Tibial nerve (tissue), 4 donors: Measurements from ENCODE around the gene HAL. TPM values are rescaled to one million over a fixed set of nuclear protein-coding genes. Genes with fewer than 3 reads are reported as not detected.

Experiments used
- DNase-seq, 2 donors: peaks; one replicate each; pipeline ENCODE4 v3.0.0-alpha.2; 2019; ENCODE audit warnings: low spot score in 2 of 2
- H3K27ac ChIP-seq, 4 donors: fragments of 200-600 bp; sonication (generic) in 3 of 4; one replicate each; pipeline ENCODE4 v1.5.1; 2017 to 2019; ENCODE audit warnings: mild to moderate bottlenecking in 1 of 4
- H3K27me3 ChIP-seq, 2 donors: fragments of 200-600 bp; sonication (generic) in 1 of 2; one replicate each; pipeline versions ENCODE4 v1.5.1 to v1.6.0; 2017 to 2019
- H3K36me3 ChIP-seq, 3 donors: fragments of 200-600 bp; sonication (generic); one replicate each; pipeline ENCODE4 v1.5.1; 2018 to 2019
- H3K4me1 ChIP-seq, 4 donors: fragments of 200-600 bp; sonication (generic) in 3 of 4; one replicate each; pipeline ENCODE4 v1.5.1; 2017 to 2019
- H3K4me3 ChIP-seq, 4 donors: fragments of 200-600 bp; sonication (generic) in 3 of 4; one replicate each; pipeline ENCODE4 v1.5.1; 2017 to 2019; ENCODE audit warnings: mild to moderate bottlenecking in 1 of 4, moderate library complexity in 1 of 4
- H3K9me3 ChIP-seq, 4 donors: fragments of 200-600 bp; sonication (generic) in 3 of 4; one replicate each; pipeline ENCODE4 v1.5.1; 2017 to 2019
- EP300 ChIP-seq, 2 donors: sonication (generic); formaldehyde crosslinking; IDR thresholded peaks; one replicate each; pipeline ENCODE4 v1.6.1; 2017; ENCODE audit warnings: antibody characterized with exemption in 2 of 2, mild to moderate bottlenecking in 1 of 2
- POLR2A ChIP-seq, 2 donors: fragments of 450-650 bp; IDR thresholded peaks; one replicate each; pipeline ENCODE4 v1.6.1; 2017; ENCODE audit warnings: antibody characterized with exemption in 2 of 2, mild to moderate bottlenecking in 2 of 2, moderate library complexity in 2 of 2
- WGBS, 2 donors: methylation state at CpG; one replicate each; pipeline ENCODE4 v1.1.5; 2018; 5-methylcytosine and 5-hydroxymethylcytosine counted together
- total RNA-seq, 4 donors: library from RNA; depleted of rRNA; stranded (reverse); fragments of >200 nt; gene quantifications; one replicate each; pipeline ENCODE4 v1.1.0, GENCODE V29; 2016
- TF ChIP-seq, protein P1 (sequence below), 5 experiments: fragments of 200-600 bp in 3 of 5; fragments of 450-650 bp in 2 of 5; sonication (generic) in 3 of 5; IDR thresholded peaks; one replicate each; pipeline ENCODE4 v1.5.1; 2016 to 2019; ENCODE audit warnings: antibody characterized with exemption in 5 of 5, mild to moderate bottlenecking in 3 of 5, moderate library complexity in 2 of 5

Gene HAL
- total RNA-seq, 4 donors from 2014 or later: 0.20 to 1.5 (median 0.32) TPM

GRCh38 chr12:95978351-95978750 is 17.8 kb downstream of the HAL start:
- no peak for DNase-seq
- no peaks in the 10 kb centered on the region for H3K9me3 ChIP-seq
- no peak overlapping the region for H3K4me3 ChIP-seq
- no peak overlapping the region for H3K27ac ChIP-seq
- H3K36me3 ChIP-seq: no peaks in the 10 kb centered on the region
- WGBS, 2 donors: 86 to 89% methylated on average over 5 of the region's 5 CpGs
- TF ChIP-seq POLR2A (IDR thresholded peaks at IDR 0.05): no peak
- TF ChIP-seq, protein P1, sequence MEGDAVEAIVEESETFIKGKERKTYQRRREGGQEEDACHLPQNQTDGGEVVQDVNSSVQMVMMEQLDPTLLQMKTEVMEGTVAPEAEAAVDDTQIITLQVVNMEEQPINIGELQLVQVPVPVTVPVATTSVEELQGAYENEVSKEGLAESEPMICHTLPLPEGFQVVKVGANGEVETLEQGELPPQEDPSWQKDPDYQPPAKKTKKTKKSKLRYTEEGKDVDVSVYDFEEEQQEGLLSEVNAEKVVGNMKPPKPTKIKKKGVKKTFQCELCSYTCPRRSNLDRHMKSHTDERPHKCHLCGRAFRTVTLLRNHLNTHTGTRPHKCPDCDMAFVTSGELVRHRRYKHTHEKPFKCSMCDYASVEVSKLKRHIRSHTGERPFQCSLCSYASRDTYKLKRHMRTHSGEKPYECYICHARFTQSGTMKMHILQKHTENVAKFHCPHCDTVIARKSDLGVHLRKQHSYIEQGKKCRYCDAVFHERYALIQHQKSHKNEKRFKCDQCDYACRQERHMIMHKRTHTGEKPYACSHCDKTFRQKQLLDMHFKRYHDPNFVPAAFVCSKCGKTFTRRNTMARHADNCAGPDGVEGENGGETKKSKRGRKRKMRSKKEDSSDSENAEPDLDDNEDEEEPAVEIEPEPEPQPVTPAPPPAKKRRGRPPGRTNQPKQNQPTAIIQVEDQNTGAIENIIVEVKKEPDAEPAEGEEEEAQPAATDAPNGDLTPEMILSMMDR (IDR thresholded peaks at IDR 0.05): no peak
- no peak for TF ChIP-seq EP300 (IDR thresholded peaks at IDR 0.05)
- no peaks in the 10 kb centered on the region for H3K27me3 ChIP-seq
- H3K4me1 ChIP-seq: no peaks in the 10 kb centered on the region

- TF ChIP-seq, protein P1 (IDR thresholded peaks at IDR 0.05): no peak
- no peak for TF ChIP-seq EP300 (IDR thresholded peaks at IDR 0.05)
- no peak for TF ChIP-seq POLR2A (IDR thresholded peaks at IDR 0.05)
Measured at GRCh38 chr12:95977764-95978305, 18.3 kb downstream of the HAL start.

GRCh38 chr12:95976416-95976832 is 19.7 kb downstream of the HAL start:
- Histone ChIP-seq H3K4me3 (no peak overlapping the region), H3K36me3 (no peaks in the 10 kb centered on the region), H3K27ac (no peak overlapping the region), H3K9me3 (no peaks in the 10 kb centered on the region), H3K27me3 (no peaks in the 10 kb centered on the region), H3K4me1 (no peaks in the 10 kb centered on the region)
- whole genome bisulfite sequencing, 2 donors: 89 to 90% methylated on average over 8 of the region's 8 CpGs
- no peak for TF ChIP-seq EP300 (IDR thresholded peaks at IDR 0.05)
- TF ChIP-seq, protein P1 (IDR thresholded peaks at IDR 0.05): no peak
- no peak for DNase-seq

More at GRCh38 chr12:95977764-95978305, 18.3 kb downstream of the HAL start:
- Histone ChIP-seq H3K27me3 (no peaks in the 10 kb centered on the region), H3K9me3 (no peaks in the 10 kb centered on the region), H3K36me3 (no peaks in the 10 kb centered on the region), H3K4me1 (no peaks in the 10 kb centered on the region), H3K4me3 (no peak overlapping the region), H3K27ac (no peak overlapping the region)
- no peak for DNase-seq
- WGBS, 2 donors: 85% methylated on average over 11 of the region's 11 CpGs

- Histone ChIP-seq H3K36me3 (no peaks in the 10 kb centered on the region), H3K4me3 (no peak overlapping the region), H3K27me3 (no peaks in the 10 kb centered on the region), H3K27ac (no peak overlapping the region), H3K9me3 (no peaks in the 10 kb centered on the region), H3K4me1 (no peaks in the 10 kb centered on the region)
- no peak for DNase-seq
- WGBS, 2 donors: 88 to 92% methylated on average over 4 of the region's 4 CpGs
- TF ChIP-seq POLR2A (IDR thresholded peaks at IDR 0.05) (no peak), EP300 (IDR thresholded peaks at IDR 0.05) (no peak)
- TF ChIP-seq, protein P1 (IDR thresholded peaks at IDR 0.05): no peak
Measured at GRCh38 chr12:95975491-95975890, 20.7 kb downstream of the HAL start.

DNA sequence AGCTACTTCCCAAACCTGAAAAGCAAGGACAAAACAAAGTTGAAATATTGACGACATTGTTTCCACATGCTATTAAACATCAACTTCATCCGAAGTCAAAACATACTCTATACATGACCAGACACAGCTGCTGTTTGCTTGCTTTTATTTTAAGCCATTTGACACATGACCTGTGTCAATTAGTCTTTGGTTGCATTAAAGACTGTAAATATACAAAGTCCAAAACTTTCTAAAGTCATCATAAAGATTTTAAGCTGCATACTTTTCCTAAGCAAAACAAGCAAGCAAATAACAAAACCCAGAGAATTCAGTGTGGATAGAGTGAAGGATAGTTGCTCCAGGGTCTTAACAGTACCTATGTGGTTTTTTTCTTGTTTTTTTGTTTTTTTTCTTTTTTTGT is 21.8 kb downstream of the HAL start:
- Histone ChIP-seq H3K4me3 (no peak overlapping the region), H3K27me3 (no peaks in the 10 kb centered on the region), H3K27ac (no peak overlapping the region), H3K9me3 (no peaks in the 10 kb centered on the region), H3K36me3 (no peaks in the 10 kb centered on the region), H3K4me1 (no peaks in the 10 kb centered on the region)
- DNase-seq: no peak
- 59 to 71% methylated on average over 2 of the region's 2 CpGs for WGBS, 2 donors
- TF ChIP-seq POLR2A (IDR thresholded peaks at IDR 0.05) (no peak), EP300 (IDR thresholded peaks at IDR 0.05) (no peak)
- TF ChIP-seq, protein P1 (IDR thresholded peaks at IDR 0.05): no peak
